Vagina (tissue), 2 donors: Measurements from ENCODE around the gene PNLIP. TPM values are rescaled to one million over a fixed set of nuclear protein-coding genes. Genes with fewer than 3 reads are reported as not detected.

Experiments used
- DNase-seq, 2 donors: peaks; one replicate each; pipeline ENCODE4 v3.0.0-alpha.2; 2017; ENCODE audit errors: extremely low spot score in 2 of 2
- H3K27ac ChIP-seq: fragments of 200-600 bp; sonication (generic); one replicate; pipeline ENCODE4 v1.5.1; 2019
- H3K27me3 ChIP-seq: fragments of 200-600 bp; sonication (generic); one replicate; pipeline ENCODE4 v1.5.1; 2019
- H3K36me3 ChIP-seq, 2 donors: fragments of 200-600 bp; sonication (generic); one replicate each; pipeline ENCODE4 v1.5.1; 2017 to 2019
- H3K4me1 ChIP-seq: fragments of 200-600 bp; sonication (generic); one replicate; pipeline ENCODE4 v1.5.1; 2019
- H3K4me3 ChIP-seq, 2 donors: fragments of 200-600 bp; sonication (generic); 1 replicate in 1 of 2; 2 replicates in 1 of 2; pipeline ENCODE4 v1.5.1; 2016 to 2019
- H3K9me3 ChIP-seq: fragments of 200-600 bp; sonication (generic); one replicate; pipeline ENCODE4 v1.5.1; 2019
- POLR2A ChIP-seq, 2 donors: fragments of 450-650 bp; IDR thresholded peaks; one replicate each; pipeline ENCODE4 v1.6.1; 2017; ENCODE audit warnings: antibody characterized with exemption in 2 of 2, mild to moderate bottlenecking in 2 of 2, moderate library complexity in 2 of 2
- POLR2AphosphoS5 ChIP-seq, 2 donors: sonication (generic); formaldehyde crosslinking; IDR thresholded peaks; one replicate each; pipeline ENCODE4 v1.9.0; 2017; ENCODE audit warnings: antibody characterized with exemption in 2 of 2, mild to moderate bottlenecking in 2 of 2, low read depth in 1 of 2; ENCODE audit not compliant: insufficient read depth in 1 of 2
- intact Hi-C: fragments of 100-400 bp; cut with DNase I; formaldehyde crosslinking; loops from one replicate; pipeline ENCODE4 v1.15.1; 2023
- total RNA-seq: library from RNA; depleted of rRNA; stranded (reverse); fragments of >200 nt; gene quantifications from one replicate; pipeline ENCODE4 v1.2.3, GENCODE V29; 2016
- TF ChIP-seq, protein P1 (sequence below), 3 experiments: fragments of 450-650 bp in 2 of 3; fragments of 200-600 bp in 1 of 3; sonication (generic) in 1 of 3; IDR thresholded peaks; one replicate each; pipeline ENCODE4 v1.5.1; 2017 to 2019; ENCODE audit warnings: antibody characterized with exemption in 3 of 3, mild to moderate bottlenecking in 2 of 3, moderate library complexity in 2 of 3

PNLIP gene
- total RNA-seq, 1 donor from 2014 or later = not detected

DNA sequence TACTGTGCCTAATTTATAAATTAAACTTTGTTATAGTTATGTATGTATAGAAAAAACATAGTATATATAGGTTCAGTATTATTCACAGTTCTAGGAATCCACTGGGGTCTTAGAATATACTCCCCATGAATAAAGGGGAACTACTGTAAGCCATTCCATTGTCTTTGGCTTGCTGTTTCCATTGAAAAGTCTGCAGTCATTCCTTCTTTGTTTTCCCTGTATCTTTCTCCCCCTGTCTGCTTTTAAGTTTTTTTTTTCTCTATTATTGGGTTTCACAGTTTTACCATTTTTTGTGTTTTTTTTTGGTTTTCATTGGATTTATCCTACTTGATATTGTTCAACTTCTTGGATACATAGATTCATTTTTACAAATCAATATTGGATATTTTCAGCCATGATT is 6.7 kb upstream of the PNLIP start:
- intact Hi-C loops = no loop called here
- Histone ChIP-seq H3K36me3 (no peaks in the 10 kb centered on the region), H3K27ac (no peak overlapping the region), H3K4me3 (no peak overlapping the region), H3K4me1 (no peaks in the 10 kb centered on the region), H3K9me3 (no peaks in the 10 kb centered on the region), H3K27me3 (no peaks in the 10 kb centered on the region)
- no peak for TF ChIP-seq POLR2A (IDR thresholded peaks at IDR 0.05)
- TF ChIP-seq, protein P1, sequence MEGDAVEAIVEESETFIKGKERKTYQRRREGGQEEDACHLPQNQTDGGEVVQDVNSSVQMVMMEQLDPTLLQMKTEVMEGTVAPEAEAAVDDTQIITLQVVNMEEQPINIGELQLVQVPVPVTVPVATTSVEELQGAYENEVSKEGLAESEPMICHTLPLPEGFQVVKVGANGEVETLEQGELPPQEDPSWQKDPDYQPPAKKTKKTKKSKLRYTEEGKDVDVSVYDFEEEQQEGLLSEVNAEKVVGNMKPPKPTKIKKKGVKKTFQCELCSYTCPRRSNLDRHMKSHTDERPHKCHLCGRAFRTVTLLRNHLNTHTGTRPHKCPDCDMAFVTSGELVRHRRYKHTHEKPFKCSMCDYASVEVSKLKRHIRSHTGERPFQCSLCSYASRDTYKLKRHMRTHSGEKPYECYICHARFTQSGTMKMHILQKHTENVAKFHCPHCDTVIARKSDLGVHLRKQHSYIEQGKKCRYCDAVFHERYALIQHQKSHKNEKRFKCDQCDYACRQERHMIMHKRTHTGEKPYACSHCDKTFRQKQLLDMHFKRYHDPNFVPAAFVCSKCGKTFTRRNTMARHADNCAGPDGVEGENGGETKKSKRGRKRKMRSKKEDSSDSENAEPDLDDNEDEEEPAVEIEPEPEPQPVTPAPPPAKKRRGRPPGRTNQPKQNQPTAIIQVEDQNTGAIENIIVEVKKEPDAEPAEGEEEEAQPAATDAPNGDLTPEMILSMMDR (IDR thresholded peaks at IDR 0.05) = no peak
- TF ChIP-seq POLR2AphosphoS5 (IDR thresholded peaks at IDR 0.05; ENCODE audit: insufficient read depth in 1 of 2, low read depth in 1 of 2) = no peak
- no peak for DNase-seq

DNA sequence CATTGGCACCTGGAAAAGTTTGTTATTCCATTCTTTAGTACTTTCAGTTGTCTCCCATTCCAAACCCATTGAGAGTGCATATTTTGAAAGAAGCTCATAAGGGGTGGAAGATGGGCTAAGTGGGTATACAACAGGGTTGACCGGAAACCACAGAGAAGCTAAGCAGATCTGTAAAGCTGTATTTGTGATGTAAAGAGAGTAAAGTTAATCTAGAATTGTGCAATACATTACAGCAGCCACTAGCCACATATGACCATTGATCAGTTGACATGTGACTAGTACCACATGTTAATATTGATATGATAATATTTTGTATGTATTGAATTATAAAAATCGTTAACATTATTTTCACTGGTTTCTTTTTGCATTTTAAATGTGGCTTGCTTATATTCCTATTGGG is 4.9 kb upstream of the PNLIP start:
- Histone ChIP-seq H3K27ac (no peak overlapping the region), H3K4me3 (no peak overlapping the region), H3K36me3 (no peaks in the 10 kb centered on the region), H3K4me1 (no peaks in the 10 kb centered on the region), H3K9me3 (no peaks in the 10 kb centered on the region), H3K27me3 (no peaks in the 10 kb centered on the region)
- intact Hi-C loops = no loop called here
- TF ChIP-seq POLR2A (IDR thresholded peaks at IDR 0.05) (no peak), POLR2AphosphoS5 (IDR thresholded peaks at IDR 0.05; ENCODE audit: insufficient read depth in 1 of 2, low read depth in 1 of 2) (no peak)
- TF ChIP-seq, protein P1 (IDR thresholded peaks at IDR 0.05) = no peak
- no peak for DNase-seq

DNA sequence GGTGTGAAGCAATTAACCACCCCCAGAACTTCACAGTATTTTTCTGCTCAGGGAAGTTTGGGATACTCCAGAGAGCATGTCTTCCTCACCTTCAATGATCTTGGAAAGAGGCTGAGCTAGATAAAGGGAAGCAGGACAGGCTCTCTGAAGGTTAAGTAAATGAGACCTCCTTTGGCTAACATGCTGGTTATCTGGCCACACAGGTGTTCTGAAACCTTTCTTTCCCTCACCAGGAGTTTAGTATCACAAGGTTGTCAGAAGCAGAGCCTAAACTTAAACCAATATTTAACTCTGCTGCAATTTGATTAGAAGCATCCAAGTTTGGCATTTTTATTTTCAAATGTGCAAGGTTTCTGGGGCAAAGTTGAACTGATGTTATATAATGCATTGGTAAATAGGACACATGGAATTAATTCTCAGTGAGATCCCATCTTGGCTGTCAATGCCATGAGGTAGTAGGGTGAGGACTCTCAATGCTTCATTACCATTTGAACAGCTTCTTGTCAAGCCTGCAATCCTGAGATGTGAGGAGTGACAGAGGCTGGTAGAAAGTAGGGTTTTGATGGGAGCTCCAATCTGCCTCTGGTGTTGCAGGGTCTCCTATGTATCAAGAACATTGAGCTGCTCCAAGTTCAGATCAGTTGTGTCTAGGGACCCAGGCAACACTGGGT is 3.6 kb upstream of the PNLIP start:
- Histone ChIP-seq H3K4me3 (no peak overlapping the region), H3K4me1 (no peaks in the 10 kb centered on the region), H3K9me3 (no peaks in the 10 kb centered on the region), H3K36me3 (no peaks in the 10 kb centered on the region), H3K27ac (no peak overlapping the region), H3K27me3 (no peaks in the 10 kb centered on the region)
- DNase-seq = no peak
- intact Hi-C loops = no loop called here
- TF ChIP-seq POLR2A (IDR thresholded peaks at IDR 0.05) (no peak), POLR2AphosphoS5 (IDR thresholded peaks at IDR 0.05; ENCODE audit: insufficient read depth in 1 of 2, low read depth in 1 of 2) (no peak)
- TF ChIP-seq, protein P1 (IDR thresholded peaks at IDR 0.05) = no peak

DNA sequence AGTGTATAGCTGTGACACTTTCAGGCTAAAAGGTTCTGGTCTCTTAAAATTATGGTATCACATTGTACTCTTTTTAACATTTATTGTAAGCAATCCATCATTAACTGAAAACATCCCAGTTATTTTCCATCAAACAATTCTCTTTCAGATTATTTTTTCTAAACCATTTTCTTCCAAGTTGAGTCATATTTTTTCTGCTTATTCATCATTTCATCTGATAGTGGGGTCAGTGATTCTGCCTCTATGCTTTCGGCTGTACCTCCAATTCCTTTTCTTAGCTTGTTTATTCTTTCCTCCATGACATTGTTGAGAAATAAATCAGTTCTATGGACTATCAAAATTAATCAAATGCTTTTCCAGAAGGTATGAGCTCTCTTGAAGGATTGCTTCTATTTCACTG is 609 bp upstream of the PNLIP start:
- TF ChIP-seq POLR2A (IDR thresholded peaks at IDR 0.05) (no peak), POLR2AphosphoS5 (IDR thresholded peaks at IDR 0.05; ENCODE audit: insufficient read depth in 1 of 2, low read depth in 1 of 2) (no peak)
- TF ChIP-seq, protein P1 (IDR thresholded peaks at IDR 0.05) = no peak
- Histone ChIP-seq H3K4me3 (no peak overlapping the region), H3K27me3 (no peaks in the 10 kb centered on the region), H3K27ac (no peak overlapping the region), H3K9me3 (no peaks in the 10 kb centered on the region), H3K4me1 (no peaks in the 10 kb centered on the region), H3K36me3 (no peaks in the 10 kb centered on the region)
- intact Hi-C loops = no loop called here
- no peak for DNase-seq

DNA sequence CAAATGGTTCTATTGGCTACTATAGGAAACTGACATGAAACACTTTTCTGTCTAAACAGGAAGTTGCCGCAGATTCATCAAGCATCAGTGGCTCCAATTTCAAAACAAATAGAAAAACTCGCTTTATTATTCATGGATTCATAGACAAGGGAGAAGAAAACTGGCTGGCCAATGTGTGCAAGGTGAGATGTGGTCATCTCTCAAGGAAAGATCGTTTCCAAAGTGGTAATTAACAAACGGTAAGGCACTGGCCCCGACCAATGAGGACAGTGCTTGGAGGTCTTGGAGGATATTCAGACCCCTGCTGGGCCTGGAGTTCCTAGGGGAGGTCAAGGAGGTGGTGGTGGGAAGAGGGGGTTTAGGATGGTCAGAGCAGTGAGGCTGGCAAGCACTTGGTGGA is 2.6 kb downstream of the PNLIP start:
- no peak overlapping the region for H3K27ac ChIP-seq
- H3K4me1 ChIP-seq = no peaks in the 10 kb centered on the region
- no peaks in the 10 kb centered on the region for H3K9me3 ChIP-seq
- H3K4me3 ChIP-seq = no peak overlapping the region
- no peak for DNase-seq
- no peaks in the 10 kb centered on the region for H3K27me3 ChIP-seq
- intact Hi-C loops = no loop called here
- H3K36me3 ChIP-seq = no peaks in the 10 kb centered on the region
- TF ChIP-seq POLR2A (IDR thresholded peaks at IDR 0.05) (no peak), POLR2AphosphoS5 (IDR thresholded peaks at IDR 0.05; ENCODE audit: insufficient read depth in 1 of 2, low read depth in 1 of 2) (no peak)
- TF ChIP-seq, protein P1 (IDR thresholded peaks at IDR 0.05) = no peak
